ENCODE data around the gene GARIN1A.

DNA sequence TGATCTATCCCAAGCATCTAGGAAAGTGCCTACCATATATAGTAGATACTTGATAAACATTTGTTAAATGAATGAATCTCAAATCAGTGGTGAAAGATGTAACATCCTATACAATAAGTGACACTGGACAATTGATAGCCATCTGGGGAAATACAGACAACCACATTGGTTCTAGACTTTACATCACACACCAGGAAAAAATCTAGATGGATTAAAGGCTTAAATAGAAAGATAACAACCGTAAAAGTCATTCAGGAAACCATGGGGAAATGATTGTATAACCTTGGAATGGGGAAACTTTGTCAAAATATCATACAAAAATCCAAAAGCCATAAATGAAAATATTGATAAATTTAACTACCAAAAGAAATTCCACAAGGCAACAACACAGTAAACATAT lies 7.0 kb upstream of the GARIN1A start:
- TF ChIP-seq, protein P1, sequence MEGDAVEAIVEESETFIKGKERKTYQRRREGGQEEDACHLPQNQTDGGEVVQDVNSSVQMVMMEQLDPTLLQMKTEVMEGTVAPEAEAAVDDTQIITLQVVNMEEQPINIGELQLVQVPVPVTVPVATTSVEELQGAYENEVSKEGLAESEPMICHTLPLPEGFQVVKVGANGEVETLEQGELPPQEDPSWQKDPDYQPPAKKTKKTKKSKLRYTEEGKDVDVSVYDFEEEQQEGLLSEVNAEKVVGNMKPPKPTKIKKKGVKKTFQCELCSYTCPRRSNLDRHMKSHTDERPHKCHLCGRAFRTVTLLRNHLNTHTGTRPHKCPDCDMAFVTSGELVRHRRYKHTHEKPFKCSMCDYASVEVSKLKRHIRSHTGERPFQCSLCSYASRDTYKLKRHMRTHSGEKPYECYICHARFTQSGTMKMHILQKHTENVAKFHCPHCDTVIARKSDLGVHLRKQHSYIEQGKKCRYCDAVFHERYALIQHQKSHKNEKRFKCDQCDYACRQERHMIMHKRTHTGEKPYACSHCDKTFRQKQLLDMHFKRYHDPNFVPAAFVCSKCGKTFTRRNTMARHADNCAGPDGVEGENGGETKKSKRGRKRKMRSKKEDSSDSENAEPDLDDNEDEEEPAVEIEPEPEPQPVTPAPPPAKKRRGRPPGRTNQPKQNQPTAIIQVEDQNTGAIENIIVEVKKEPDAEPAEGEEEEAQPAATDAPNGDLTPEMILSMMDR (conservative IDR thresholded peaks at IDR 0.05; ENCODE audit: low read depth, low read length) = no peak
- no peak for TF ChIP-seq EZH2 (IDR thresholded peaks at IDR 0.05; ENCODE audit: low read length, unreplicated experiment)

Data from PC-3 (cell line).